ENCODE results near the gene DMRT1.

GRCh38 chr9:917730-918129, 76.2 kb downstream of the DMRT1 start:
- TF ChIP-seq POLR2A (IDR thresholded peaks at IDR 0.05) = no peak
- no peak for TF ChIP-seq CTCF (IDR thresholded peaks at IDR 0.05)
- no peak for TF ChIP-seq POLR2AphosphoS5 (IDR thresholded peaks at IDR 0.05)
- no peak for TF ChIP-seq EP300 (IDR thresholded peaks at IDR 0.05)

Measured in upper lobe of left lung (tissue), 4 donors.